ENCODE measurements around the gene P2RX3. TPM values are rescaled to one million over a fixed set of nuclear protein-coding genes. Genes with fewer than 3 reads are reported as not detected.

P2RX3 gene
- total RNA-seq, 1 experiment from 2014 or later: 0.15 TPM

GRCh38 chr11:57305523-57305922 lies 32.6 kb upstream of the P2RX3 start:
- H2BK20ac ChIP-seq (ENCODE audit: low read depth, low read length, poor library complexity, severe bottlenecking): no peak overlapping the region
- H2BK5ac ChIP-seq (ENCODE audit: insufficient read length, low read length): no peak overlapping the region
- H3K23me2 ChIP-seq (ENCODE audit: insufficient read length, low read depth, low read length, poor library complexity, severe bottlenecking): no peaks in the 10 kb centered on the region
- no peaks in the 10 kb centered on the region for H3K79me1 ChIP-seq (ENCODE audit: insufficient read depth, low read depth, low read length, poor library complexity, severe bottlenecking)
- no peaks in the 10 kb centered on the region for H3K27me3 ChIP-seq (ENCODE audit: insufficient read depth, low read length)
- no peak overlapping the region for H2BK12ac ChIP-seq (ENCODE audit: insufficient read length, low read depth, low read length)
- H3K79me2 ChIP-seq (ENCODE audit: insufficient read depth, low read length): peaks cover 6% of the 10 kb centered on the region; the same call in 1 of the 2 replicates
- no peaks in the 10 kb centered on the region for H3K27me3 Mint-ChIP-seq (ENCODE audit: low read depth)
- no peak overlapping the region for H3K9ac ChIP-seq (ENCODE audit: extremely low read depth, insufficient read length, low read length)
- TF ChIP-seq CTCF (conservative IDR thresholded peaks at IDR 0.05): no peak
- no peak overlapping the region for H3T11ph ChIP-seq (ENCODE audit: low read length)
- H3K27ac ChIP-seq (ENCODE audit: insufficient read length, low read depth, low read length): no peak overlapping the region
- H4K20me1 ChIP-seq (ENCODE audit: control insufficient read depth, insufficient read depth, insufficient read length): no peaks in the 10 kb centered on the region
- no peak overlapping the region for H2BK15ac ChIP-seq (ENCODE audit: low read depth, low read length)
- H3K4me1 Mint-ChIP-seq: peaks cover 13 to 27% of the 10 kb centered on the region in 2 experiments
- H4K5ac ChIP-seq (ENCODE audit: insufficient read length, low read depth, low read length): no peak overlapping the region
- DNase-seq: no peak
- no peak overlapping the region for H3K4me2 ChIP-seq (ENCODE audit: insufficient read depth, insufficient read length, low read length)
- H3K9me3 ChIP-seq (ENCODE audit: control insufficient read depth, low read depth, low read length): no peaks in the 10 kb centered on the region
- no peak overlapping the region for H4K91ac ChIP-seq (ENCODE audit: insufficient read length, low read depth, low read length)
- no peak overlapping the region for H3K4me3 Mint-ChIP-seq
- WGBS (ENCODE audit: extremely low coverage, insufficient read length, low lambda C conversion rate): no CpG with 5 or more reads among the region's 8 CpGs
- no peak overlapping the region for H3K56ac ChIP-seq (ENCODE audit: insufficient read length, low read depth, low read length)
- H3K4me1 ChIP-seq (ENCODE audit: insufficient read depth, low read length): peaks cover under 1% of the 10 kb centered on the region; the same call in 1 of the 2 replicates
- no peak overlapping the region for H3K18ac ChIP-seq (ENCODE audit: insufficient read length, low read depth, low read length)
- no peak overlapping the region for H3K23ac ChIP-seq (ENCODE audit: insufficient read length, low read depth, low read length)
- H3K4ac ChIP-seq (ENCODE audit: low read depth, low read length): no peak overlapping the region
- H3K14ac ChIP-seq (ENCODE audit: insufficient read depth, low read length): no peak overlapping the region
- H2BK120ac ChIP-seq (ENCODE audit: low read depth, low read length, poor library complexity, severe bottlenecking): no peak overlapping the region
- no peak overlapping the region for H2AFZ ChIP-seq (ENCODE audit: low read length)
- H3K9me3 Mint-ChIP-seq: peaks cover 0 to 2% of the 10 kb centered on the region in 2 experiments; a peak in 2 of 5 replicates
- peak overlapping the region in 2 of 3 experiments; percentile 10 to 40; a peak in 2 of 7 replicates for H3K27ac Mint-ChIP-seq
- H4K8ac ChIP-seq (replicated peaks; ENCODE audit: insufficient read length, low read depth, low read length): no peak overlapping the region
- H2AK5ac ChIP-seq (ENCODE audit: insufficient read length, low read length): no peak overlapping the region
- peaks cover 63 to 73% (median 63%) of the 10 kb centered on the region in 3 experiments for H3K36me3 Mint-ChIP-seq (ENCODE audit: insufficient read depth in 1 of 3, low read depth in 3 of 3)

All from H9 (cell line).